Activated naive CD8-positive, alpha-beta T cell (primary cell): ENCODE results near the gene SELE.
"Not testable (repeated sequence)": the region's sequence is repeated elsewhere in the genome, so short reads cannot be mapped to it uniquely, and the experiment has no call there.

Experiments
- H3K27ac Mint-ChIP-seq: one replicate; pipeline ENCODE4 v1.8.0; 2021; ENCODE audit warnings: mixed read lengths
- H3K27me3 Mint-ChIP-seq: one replicate; pipeline ENCODE4 v1.8.0; 2021; ENCODE audit warnings: mixed read lengths
- H3K36me3 Mint-ChIP-seq: one replicate; pipeline ENCODE4 v1.8.0; 2021; ENCODE audit warnings: mixed read lengths
- H3K4me1 Mint-ChIP-seq: one replicate; pipeline ENCODE4 v1.8.0; 2021; ENCODE audit warnings: low read depth, mixed read lengths
- H3K4me3 Mint-ChIP-seq: one replicate; pipeline ENCODE4 v1.8.0; 2021; ENCODE audit warnings: mild to moderate bottlenecking, mixed read lengths
- H3K9me3 Mint-ChIP-seq: one replicate; pipeline ENCODE4 v1.8.0; 2021; ENCODE audit warnings: low read depth, mixed read lengths

Gene SELE

GRCh38 chr1:169739980-169740379 is 6.1 kb upstream of the SELE start:
- Mint-ChIP-seq H3K27ac (no peak overlapping the region), H3K36me3 (no peaks in the 10 kb centered on the region), H3K27me3 (peaks cover 6% of the 10 kb centered on the region), H3K4me1 (no peaks in the 10 kb centered on the region), H3K4me3 (no peak overlapping the region), H3K9me3 (no peaks in the 10 kb centered on the region)

DNA sequence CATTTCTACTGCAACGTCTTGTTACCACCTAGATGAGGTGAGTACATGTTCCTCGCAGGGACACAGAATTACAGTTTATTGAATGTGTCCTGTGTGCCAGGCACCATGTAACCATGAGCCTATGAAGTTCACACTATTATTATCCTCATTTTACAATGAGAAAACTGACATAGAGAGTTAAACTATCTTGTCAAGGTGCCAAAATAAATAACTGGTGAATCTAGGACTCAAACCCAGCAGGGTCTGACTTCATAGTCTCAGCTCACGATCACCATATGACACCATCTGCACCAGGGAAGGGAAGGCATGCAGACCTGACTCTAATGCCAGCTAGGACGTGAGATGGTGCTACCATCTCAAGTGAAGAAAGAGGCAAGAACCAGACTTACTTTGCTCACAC is 2.4 kb downstream of the SELE start:
- Mint-ChIP-seq H3K36me3 (no peaks in the 10 kb centered on the region), H3K27ac (no peak overlapping the region), H3K27me3 (peaks cover 5% of the 10 kb centered on the region)

GRCh38 chr1:169729991-169730390 is 3.9 kb downstream of the SELE start:
- no peaks in the 10 kb centered on the region for H3K36me3 Mint-ChIP-seq
- H3K27ac Mint-ChIP-seq = no peak overlapping the region
- H3K4me1 Mint-ChIP-seq = no peaks in the 10 kb centered on the region
- peaks cover 5% of the 10 kb centered on the region for H3K27me3 Mint-ChIP-seq
- H3K4me3 Mint-ChIP-seq = no peak overlapping the region
- no peaks in the 10 kb centered on the region for H3K9me3 Mint-ChIP-seq

More for the DNA sequence above, 2.4 kb downstream of the SELE start:
- Mint-ChIP-seq H3K4me3 (no peak overlapping the region), H3K9me3 (no peaks in the 10 kb centered on the region), H3K4me1 (no peaks in the 10 kb centered on the region)

GRCh38 chr1:169727307-169727706 is 6.6 kb downstream of the SELE start:
- Mint-ChIP-seq H3K4me1 (no peaks in the 10 kb centered on the region), H3K36me3 (no peaks in the 10 kb centered on the region), H3K4me3 (no peak overlapping the region), H3K27ac (no peak overlapping the region), H3K27me3 (peaks cover 5% of the 10 kb centered on the region), H3K9me3 (no peaks in the 10 kb centered on the region)

DNA sequence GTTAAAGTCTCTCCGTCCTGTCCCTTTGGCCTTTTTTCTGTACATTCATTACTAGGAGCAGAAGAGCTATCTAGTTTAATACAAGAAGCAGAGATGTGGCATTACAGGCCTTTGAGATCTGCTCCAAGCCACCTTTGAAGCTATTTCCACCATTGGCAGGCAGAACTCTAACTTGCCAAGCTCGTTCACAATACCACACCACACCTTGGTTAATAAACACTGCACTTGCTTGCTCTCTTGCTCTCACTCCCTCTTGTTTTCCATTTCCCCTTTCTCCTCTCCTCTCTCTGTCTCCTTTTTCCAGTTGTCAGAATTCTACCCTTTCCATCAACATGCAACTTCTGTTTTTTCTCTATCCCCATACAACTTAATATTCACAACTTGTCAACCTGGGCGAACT is 7.0 kb downstream of the SELE start:
- Mint-ChIP-seq H3K4me3 (no peak overlapping the region), H3K9me3 (no peaks in the 10 kb centered on the region), H3K4me1 (no peaks in the 10 kb centered on the region), H3K27me3 (peaks cover 5% of the 10 kb centered on the region), H3K36me3 (no peaks in the 10 kb centered on the region), H3K27ac (no peak overlapping the region)

GRCh38 chr1:169725930-169726329 is 7.9 kb downstream of the SELE start:
- no peak overlapping the region for H3K4me3 Mint-ChIP-seq
- H3K4me1 Mint-ChIP-seq = no peaks in the 10 kb centered on the region
- H3K9me3 Mint-ChIP-seq = no peaks in the 10 kb centered on the region
- no peaks in the 10 kb centered on the region for H3K36me3 Mint-ChIP-seq
- H3K27me3 Mint-ChIP-seq = peaks cover 5% of the 10 kb centered on the region
- H3K27ac Mint-ChIP-seq = no peak overlapping the region

GRCh38 chr1:169724168-169724567 is 9.7 kb downstream of the SELE start:
- no peaks in the 10 kb centered on the region for H3K9me3 Mint-ChIP-seq
- no peaks in the 10 kb centered on the region for H3K36me3 Mint-ChIP-seq
- H3K27me3 Mint-ChIP-seq = peaks cover 5% of the 10 kb centered on the region
- H3K4me1 Mint-ChIP-seq = no peaks in the 10 kb centered on the region
- no peak overlapping the region for H3K4me3 Mint-ChIP-seq
- no peak overlapping the region for H3K27ac Mint-ChIP-seq

DNA sequence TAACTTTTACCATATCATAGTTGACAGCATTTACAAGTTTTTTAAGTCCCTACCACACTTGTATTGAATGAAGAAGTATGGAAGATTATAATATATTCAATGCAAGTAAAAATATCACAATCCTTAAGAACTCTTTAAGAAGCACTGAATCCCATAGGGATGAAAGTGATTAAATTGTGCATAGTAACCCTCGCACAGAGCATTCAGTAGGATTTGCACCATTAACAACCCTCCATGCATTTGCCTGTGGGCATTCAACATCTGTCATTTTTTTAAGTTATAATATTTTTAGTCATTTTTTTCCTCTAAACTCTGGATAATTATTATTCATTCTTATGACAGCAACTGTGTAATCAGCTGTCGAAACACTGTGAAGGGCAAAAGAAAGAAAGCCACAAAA is 10.1 kb downstream of the SELE start:
- peaks cover 3% of the 10 kb centered on the region for H3K27me3 Mint-ChIP-seq
- no peak overlapping the region for H3K4me3 Mint-ChIP-seq
- H3K4me1 Mint-ChIP-seq = no peaks in the 10 kb centered on the region
- no peaks in the 10 kb centered on the region for H3K9me3 Mint-ChIP-seq
- H3K27ac Mint-ChIP-seq = no peak overlapping the region
- H3K36me3 Mint-ChIP-seq = no peaks in the 10 kb centered on the region

GRCh38 chr1:169722779-169723178 is 11.1 kb downstream of the SELE start:
- no peaks in the 10 kb centered on the region for H3K36me3 Mint-ChIP-seq
- H3K4me1 Mint-ChIP-seq = no peaks in the 10 kb centered on the region
- H3K4me3 Mint-ChIP-seq = no peak overlapping the region
- no peak overlapping the region for H3K27ac Mint-ChIP-seq
- H3K9me3 Mint-ChIP-seq = no peaks in the 10 kb centered on the region
- H3K27me3 Mint-ChIP-seq = peaks cover 3% of the 10 kb centered on the region

DNA sequence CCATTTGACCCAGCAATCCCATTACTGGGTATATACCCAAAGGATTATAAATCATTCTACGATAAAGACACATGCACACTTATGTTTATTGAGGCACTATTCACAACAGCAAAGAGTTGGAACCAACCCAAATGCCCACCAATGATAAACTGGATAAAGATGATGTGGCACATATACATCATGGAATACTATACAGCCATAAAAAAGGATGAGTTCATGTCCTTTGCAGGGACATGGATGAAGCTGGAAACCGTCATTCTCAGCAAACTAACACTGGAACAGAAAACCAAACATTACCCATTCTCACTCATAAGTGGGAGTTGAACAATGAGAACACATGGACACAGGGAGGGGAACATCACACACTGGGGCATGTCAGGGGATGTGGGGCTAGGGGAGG is 18.8 kb downstream of the SELE start:
- H3K36me3 Mint-ChIP-seq, H3K4me3 Mint-ChIP-seq, H3K27me3 Mint-ChIP-seq, H3K9me3 Mint-ChIP-seq, H3K27ac Mint-ChIP-seq: not testable (repeated sequence)
- H3K4me1 Mint-ChIP-seq = peaks cover 12% of the 10 kb centered on the region

DNA sequence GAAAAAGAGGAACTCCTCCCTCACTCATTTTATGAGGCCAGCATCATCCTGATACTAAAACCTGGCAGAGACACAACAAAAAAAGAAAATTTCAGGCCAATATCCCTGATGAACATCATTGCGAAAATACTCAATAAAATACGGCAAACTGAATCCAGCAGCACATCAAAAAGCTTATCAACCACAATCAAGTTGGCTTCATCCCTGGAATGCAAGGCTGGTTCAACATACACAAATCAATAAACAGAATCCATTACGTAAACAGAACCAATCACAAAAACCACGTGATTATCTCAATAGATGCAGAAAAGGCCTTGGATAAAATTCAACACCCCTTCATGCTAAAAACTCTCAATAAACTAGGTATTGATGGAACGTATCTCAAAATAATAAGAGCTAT is 20.8 kb downstream of the SELE start:
- H3K4me1 Mint-ChIP-seq = peaks cover 26% of the 10 kb centered on the region
- H3K27me3 Mint-ChIP-seq, H3K9me3 Mint-ChIP-seq, H3K27ac Mint-ChIP-seq, H3K36me3 Mint-ChIP-seq, H3K4me3 Mint-ChIP-seq: not testable (repeated sequence)

GRCh38 chr1:169712309-169712631 is 21.6 kb downstream of the SELE start:
- Mint-ChIP-seq H3K36me3 (peaks cover 2% of the 10 kb centered on the region), H3K27ac (peak overlapping the region; percentile 82), H3K4me3 (peak overlapping the region; percentile 88), H3K27me3 (no peaks in the 10 kb centered on the region), H3K9me3 (peaks cover 3% of the 10 kb centered on the region), H3K4me1 (peaks cover 29% of the 10 kb centered on the region)

DNA sequence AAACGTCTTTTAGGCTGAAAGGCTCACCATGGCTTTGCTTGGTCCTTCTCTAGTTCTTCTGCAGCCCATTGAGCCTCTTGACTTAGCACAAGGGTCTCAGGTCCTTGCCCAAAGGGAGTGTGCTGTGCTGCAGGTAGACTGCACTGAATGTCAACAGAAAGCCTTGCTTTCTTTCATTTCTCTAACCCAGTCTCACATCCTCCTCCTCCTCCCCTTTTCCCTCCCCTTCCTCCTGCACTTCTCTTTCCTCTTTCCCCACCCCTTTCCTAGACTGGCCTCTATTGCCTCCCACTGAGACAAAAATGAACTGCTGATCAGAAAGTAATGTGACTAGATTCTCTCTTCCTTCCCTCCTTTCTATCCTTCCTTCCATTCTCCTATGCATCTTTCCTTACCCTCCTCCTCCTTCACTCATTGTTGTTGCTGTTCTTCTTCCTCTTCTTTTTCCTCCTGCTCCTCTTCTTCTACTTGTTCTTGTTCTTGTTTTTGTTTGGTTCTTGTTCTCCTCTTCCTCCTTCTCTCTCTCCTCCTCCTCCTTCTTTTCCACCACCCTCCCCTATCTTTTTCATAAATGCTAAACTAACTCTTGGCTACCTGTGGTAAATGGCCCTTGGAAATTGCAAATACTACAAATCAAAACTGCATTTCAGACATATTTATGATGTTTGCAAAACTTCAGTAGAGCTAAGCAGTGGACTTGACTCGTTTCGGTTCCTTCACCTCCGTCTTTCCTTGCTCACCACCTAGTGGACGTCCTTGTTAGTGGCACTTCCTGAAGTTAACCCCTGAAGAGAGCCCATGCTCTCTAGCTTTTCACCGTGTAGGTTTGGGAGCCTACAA is 22.2 kb downstream of the SELE start, which contains the start of gene SELL:
SELL (minus strand) TSS at position 152 of the 840 bp plus-strand sequence; CDS start at position 30, 122 bp downstream.
- peak within 1 kb of the TSS; percentile 98 for H3K27ac Mint-ChIP-seq
- H3K4me3 Mint-ChIP-seq = peak within 1 kb of the TSS; percentile 88
- H3K9me3 Mint-ChIP-seq = no peaks in the 10 kb centered on the region
- H3K27me3 Mint-ChIP-seq = no peaks in the 10 kb centered on the region
- H3K36me3 Mint-ChIP-seq = peaks cover 7% of the 10 kb centered on the region
- peaks cover 35% of the 10 kb centered on the region for H3K4me1 Mint-ChIP-seq

DNA sequence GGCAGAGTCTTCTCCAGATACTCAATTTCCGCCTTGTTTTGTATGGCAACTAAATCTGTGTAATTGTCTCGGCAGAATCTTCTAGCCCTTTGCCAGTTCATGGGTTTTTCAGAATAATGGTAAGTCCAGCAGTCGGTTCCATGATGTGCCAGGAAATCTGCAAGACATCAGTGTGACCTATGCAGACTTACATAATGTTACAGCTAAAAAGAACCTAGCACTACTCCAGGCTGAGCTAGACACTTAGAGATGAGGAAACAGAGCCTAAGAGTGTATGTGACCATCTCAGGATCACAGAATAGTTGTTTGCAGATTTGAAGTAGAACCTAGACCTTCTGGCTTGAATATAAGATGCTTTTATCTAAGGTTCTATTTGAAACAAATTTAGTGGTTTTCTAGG is 25.2 kb downstream of the SELE start:
- Mint-ChIP-seq H3K4me3 (peak overlapping the region; percentile 88), H3K9me3 (no peaks in the 10 kb centered on the region), H3K4me1 (peaks cover 65% of the 10 kb centered on the region), H3K27ac (peak overlapping the region; percentile 98), H3K36me3 (peaks cover 30% of the 10 kb centered on the region), H3K27me3 (no peaks in the 10 kb centered on the region)

- H3K36me3 Mint-ChIP-seq = peaks cover 34% of the 10 kb centered on the region
- peak overlapping the region; percentile 98 for H3K27ac Mint-ChIP-seq
- H3K4me1 Mint-ChIP-seq = peaks cover 71% of the 10 kb centered on the region
- H3K9me3 Mint-ChIP-seq = no peaks in the 10 kb centered on the region
- peak overlapping the region; percentile 88 for H3K4me3 Mint-ChIP-seq
- H3K27me3 Mint-ChIP-seq = no peaks in the 10 kb centered on the region
Observed at GRCh38 chr1:169707912-169708604, 25.8 kb downstream of the SELE start.
